HG03565 (cell line): ENCODE results near the gene RGS1.

ENCODE experiments used
- ATAC-seq: cut with Tn5 transposase; IDR thresholded peaks from one replicate; pipeline ENCODE4 v1.9.1; 2021; ENCODE audit warnings: mild to moderate bottlenecking, moderate library complexity; ENCODE audit not compliant: unreplicated experiment

Gene RGS1, protein sequence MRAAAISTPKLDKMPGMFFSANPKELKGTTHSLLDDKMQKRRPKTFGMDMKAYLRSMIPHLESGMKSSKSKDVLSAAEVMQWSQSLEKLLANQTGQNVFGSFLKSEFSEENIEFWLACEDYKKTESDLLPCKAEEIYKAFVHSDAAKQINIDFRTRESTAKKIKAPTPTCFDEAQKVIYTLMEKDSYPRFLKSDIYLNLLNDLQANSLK

GRCh38 chr1:192575499-192576189 lies at the start of gene RGS1:
Gene RGS1 (plus strand): TSS chr1:192575773. CDS start chr1:192575793, 20 bp downstream.
- ATAC-seq, result peak; percentile 87

GRCh38 chr1:192527111-192527795 lies 48.3 kb upstream of the RGS1 start:
- ATAC-seq, result no peak

GRCh38 chr1:192527950-192528349 lies 47.6 kb upstream of the RGS1 start:
- ATAC-seq, result peak; percentile 30

DNA sequence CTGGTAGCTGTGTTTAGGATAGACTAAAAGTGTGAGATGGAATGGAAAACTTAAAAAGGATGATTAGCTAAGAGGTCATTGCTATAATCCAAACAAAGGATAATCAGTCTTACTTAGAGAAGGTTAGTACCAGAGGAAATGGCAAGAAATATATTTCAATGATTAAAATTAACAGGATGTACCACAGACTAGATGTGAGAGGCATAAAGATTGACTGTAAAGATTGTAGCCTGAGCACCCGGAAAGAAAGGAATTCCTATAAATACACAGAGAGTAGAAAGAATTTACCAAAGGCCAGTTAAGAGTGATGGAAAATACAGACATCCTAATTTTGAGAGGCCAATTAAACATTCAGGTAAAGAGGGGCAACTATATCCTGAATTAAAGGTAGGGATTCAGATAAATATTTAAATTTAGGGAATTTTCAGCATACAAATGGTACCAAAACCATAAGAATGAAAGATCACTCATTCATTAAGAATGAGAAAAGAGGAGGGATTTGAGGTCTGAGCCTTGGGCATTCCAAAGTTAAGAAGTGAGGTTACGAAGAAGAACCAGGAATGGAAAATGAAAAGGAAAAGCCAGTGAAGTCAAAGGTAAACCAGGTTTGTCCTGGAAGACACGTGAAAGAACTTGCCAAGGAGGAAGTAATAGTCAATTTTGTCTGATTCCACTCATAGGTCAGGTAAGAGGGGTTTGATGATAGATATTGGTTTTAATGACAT lies 46.4 kb upstream of the RGS1 start:
- ATAC-seq, result no peak

- no peak for ATAC-seq
Observed at GRCh38 chr1:192529811-192530210, 45.8 kb upstream of the RGS1 start.

DNA sequence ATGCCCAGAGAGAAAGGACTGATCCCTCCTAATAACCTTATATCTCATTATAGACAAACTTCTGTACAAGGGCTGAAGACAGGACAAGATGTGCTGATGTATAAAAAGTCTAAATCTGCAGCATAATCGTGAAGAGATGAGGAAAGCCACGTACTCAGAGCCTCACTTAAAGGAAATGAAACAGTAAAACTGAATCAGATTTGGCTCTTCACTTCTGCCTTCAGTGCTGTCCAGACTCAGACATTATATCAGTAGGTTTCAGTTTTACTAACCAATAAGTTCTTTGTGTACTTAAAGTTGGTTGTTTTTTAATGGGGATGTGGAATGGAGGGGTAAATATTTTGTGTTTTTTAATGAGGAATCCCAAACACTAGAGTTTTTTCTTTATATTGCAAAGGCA lies 45.3 kb upstream of the RGS1 start:
- ATAC-seq, result peak; percentile 96

DNA sequence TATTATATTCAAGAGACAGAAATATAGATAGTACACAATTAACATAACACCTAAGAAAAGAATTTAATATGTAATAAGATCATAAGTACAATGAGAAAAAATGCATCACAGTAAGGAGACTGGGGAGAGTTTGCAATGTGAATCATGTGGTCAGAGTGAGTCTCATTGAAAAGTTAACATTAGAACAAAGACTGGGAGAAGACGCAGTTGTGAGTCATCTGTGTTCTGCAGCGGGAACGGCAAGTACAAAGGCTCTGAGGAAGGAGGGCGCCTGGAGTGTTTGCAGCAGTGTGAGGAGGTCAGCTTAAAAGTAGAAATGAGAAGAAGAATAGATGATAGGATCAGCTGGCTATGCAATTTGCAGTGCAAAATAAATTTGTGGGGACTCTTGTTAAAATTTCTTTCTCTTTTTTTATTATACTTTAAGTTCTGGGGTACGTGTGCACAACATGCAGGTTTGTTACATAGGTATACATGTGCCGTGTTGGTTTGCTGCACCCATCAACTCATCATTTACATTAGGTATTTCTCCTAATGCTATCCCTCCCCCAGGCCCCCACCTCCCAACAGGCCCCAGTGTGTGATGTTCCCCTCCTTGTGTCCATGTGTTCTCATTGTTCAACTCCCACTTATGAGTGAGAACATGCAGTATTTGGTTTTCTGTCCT lies 44.4 kb upstream of the RGS1 start:
- ATAC-seq, result peak; percentile 55

DNA sequence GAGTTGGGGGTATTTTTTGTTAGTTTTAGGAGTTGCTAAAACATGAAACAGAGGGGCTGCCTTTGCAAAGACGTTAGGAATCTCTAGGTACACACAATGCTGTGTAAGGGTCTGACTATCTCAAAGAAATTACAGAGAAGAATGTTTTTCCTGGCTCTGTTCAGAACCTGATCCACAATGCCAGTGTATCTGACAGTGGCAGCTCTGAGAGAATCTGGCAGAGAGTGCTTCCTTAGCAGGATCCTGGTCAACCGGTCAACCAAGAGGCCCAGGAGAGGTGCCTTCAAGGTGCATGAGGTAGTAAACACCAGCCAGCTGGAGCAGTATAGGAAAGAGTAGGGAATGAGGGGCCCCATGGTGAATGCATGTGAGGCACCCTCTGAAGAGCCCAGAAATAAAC lies 40.9 kb upstream of the RGS1 start:
- ATAC-seq, result no peak

DNA sequence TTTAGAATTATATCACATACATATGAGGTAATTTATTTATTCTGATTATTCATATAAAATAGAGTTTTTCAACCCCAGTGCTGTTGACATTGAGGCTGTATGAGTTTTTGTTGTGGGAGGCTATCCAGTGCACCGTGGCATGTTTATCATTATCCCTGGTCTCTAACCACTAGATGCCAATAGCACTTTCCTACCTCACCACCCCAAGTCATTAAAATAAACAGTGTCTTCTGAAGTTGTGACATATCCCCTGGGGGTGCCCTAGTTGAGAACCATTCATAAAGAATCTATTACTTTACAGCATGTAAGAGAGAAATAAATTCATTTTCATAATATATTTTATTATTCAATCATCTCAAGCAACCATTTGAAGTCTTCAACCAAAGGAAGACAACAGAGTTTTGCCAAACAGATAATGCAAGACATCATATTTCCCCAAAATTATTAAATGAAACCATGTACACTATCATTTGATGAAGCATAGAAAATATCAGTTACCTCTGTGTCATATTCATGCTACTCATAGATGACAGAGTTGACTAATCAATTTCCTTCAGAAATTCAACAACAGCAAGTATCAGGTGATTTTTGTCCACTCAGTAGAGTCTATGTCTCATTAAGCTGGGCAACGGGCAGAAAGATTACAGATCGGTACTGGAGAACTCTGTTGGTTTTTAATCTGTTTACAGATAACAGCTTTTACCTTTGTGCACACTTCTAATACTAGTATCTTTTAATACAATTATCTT lies 39.5 kb upstream of the RGS1 start:
- peak; percentile 26 for ATAC-seq

DNA sequence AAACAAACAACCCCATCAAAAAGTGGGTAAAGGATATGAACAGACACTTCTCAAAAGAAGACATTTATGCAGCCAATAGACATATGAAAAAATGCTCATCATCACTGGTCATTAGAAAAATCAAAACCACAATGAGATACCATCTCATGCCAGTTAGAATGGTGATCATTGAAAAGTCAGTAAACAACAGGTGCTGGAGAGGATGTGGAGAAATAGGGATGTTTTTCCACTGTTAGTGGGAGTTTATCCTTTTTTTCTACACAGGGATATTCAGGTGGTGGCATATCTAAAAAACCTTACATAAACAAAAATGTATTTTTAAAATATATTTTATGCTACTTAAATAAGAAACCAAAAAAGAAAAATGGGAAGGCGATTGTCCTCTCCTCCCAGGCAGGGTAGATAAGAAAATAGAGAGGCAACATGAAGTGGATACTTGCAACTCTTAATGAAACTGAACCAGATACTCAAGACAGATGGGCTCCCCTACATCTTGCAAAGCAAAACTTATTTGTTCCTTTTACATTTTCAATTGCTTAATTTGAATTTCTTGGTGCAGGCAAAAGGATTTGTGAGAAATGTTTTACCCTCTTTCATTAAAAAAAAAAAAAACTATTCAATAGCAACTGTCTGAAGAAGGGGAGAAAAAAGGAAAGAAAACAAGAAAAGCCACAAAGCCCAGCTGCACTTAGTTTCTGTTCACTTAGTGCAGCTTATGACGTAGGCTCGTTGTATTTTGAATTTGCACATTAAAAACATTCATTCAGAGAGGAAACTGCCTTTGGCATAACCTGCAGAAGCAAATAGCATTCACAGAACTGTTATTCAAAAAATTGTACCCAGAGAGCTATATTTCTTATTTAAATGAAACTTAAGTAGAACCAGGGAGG lies 36.9 kb upstream of the RGS1 start:
- ATAC-seq, result peak; percentile 84

GRCh38 chr1:192539297-192540092 lies 36.1 kb upstream of the RGS1 start:
- ATAC-seq, result no peak

GRCh38 chr1:192543445-192543844 lies 32.1 kb upstream of the RGS1 start:
- ATAC-seq, result no peak

- ATAC-seq, result peak; percentile 41
Observed at GRCh38 chr1:192545896-192546521, 29.6 kb upstream of the RGS1 start.

DNA sequence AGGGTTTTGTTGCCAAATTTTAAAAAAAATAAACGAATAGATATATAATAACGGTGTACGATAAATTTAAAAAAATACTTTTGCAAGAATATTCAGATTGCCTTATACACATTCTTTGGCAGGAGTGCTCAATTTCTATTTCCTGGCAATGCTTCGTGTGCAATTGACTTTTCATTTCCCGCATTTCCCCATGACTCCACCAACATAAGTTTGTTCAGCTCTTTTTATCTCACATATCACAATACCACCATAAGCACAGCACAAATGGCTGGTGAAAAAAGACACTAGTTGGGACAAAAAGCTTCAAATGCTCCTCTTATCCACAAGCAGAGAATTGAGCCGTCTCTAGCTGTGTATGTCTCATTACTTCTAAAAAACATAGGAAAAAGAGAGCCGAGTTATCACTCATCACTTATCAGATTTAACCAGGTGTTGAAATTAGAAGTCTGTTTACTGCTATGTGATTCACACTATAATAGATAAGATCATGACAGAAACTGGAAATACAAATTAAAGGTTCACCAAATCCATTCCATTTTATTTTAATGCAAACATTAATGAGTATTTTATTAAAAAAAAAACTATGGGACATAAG lies 28.9 kb upstream of the RGS1 start:
- no peak for ATAC-seq

DNA sequence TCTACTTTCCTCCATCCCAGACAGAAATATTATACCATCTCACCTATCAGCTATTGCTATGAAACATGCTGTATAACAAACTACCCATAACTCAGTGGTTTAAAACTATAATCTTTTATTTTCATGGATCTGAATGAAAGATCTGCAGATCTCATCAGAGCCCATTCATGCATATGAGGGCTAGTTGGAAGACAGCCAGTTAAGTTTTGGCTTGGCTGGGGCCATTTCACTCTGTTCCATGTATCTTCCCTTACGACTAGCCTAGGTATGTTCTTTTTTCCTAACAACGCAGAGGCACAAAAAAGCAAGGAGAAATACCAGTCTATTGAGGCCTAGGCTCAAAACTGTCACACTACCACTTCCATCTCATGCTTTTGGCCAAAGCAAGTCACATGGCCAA lies 28.1 kb upstream of the RGS1 start:
- ATAC-seq, result no peak

- ATAC-seq, result no peak
Observed at GRCh38 chr1:192549937-192550336, 25.6 kb upstream of the RGS1 start.

DNA sequence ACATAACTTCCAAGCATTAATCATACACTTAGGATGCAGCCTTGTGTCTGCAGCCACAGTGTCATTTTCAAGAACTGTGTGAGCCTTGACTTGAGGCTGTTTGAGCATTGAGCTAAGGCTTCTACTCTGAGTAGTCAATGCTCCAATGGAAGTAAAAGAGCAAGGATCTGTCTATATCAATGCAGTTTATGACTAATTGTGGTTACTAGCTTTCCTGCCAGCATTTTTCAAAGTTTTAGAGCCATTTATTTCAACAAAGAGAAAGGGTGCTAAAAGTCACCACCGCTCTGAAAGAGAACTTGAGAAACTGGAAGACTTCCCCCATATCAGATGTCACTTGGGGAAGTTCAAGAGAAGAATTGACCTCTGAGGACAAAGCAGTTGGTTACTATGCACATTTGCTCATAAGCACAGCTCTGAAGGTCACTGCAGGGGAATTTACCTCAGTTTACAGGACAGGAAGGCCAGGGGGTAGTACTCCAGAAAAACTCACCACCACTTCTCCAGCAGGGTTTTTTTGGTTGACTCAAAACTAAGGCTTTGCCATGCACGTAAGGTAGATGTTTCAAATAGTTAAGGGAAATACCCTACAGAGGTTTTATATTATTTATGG lies 24.5 kb upstream of the RGS1 start:
- ATAC-seq, result peak; percentile 46
